Gastroesophageal sphincter (tissue), 2 donors: Measurements from ENCODE around the gene NOS3.

Source experiments
- EP300 ChIP-seq: sonication (generic); formaldehyde crosslinking; IDR thresholded peaks from one replicate; pipeline ENCODE4 v1.6.1; 2017; ENCODE audit warnings: antibody characterized with exemption, mild to moderate bottlenecking
- POLR2AphosphoS5 ChIP-seq: sonication (generic); formaldehyde crosslinking; IDR thresholded peaks from one replicate; pipeline ENCODE4 v1.6.1; 2017; ENCODE audit warnings: antibody characterized with exemption

DNA sequence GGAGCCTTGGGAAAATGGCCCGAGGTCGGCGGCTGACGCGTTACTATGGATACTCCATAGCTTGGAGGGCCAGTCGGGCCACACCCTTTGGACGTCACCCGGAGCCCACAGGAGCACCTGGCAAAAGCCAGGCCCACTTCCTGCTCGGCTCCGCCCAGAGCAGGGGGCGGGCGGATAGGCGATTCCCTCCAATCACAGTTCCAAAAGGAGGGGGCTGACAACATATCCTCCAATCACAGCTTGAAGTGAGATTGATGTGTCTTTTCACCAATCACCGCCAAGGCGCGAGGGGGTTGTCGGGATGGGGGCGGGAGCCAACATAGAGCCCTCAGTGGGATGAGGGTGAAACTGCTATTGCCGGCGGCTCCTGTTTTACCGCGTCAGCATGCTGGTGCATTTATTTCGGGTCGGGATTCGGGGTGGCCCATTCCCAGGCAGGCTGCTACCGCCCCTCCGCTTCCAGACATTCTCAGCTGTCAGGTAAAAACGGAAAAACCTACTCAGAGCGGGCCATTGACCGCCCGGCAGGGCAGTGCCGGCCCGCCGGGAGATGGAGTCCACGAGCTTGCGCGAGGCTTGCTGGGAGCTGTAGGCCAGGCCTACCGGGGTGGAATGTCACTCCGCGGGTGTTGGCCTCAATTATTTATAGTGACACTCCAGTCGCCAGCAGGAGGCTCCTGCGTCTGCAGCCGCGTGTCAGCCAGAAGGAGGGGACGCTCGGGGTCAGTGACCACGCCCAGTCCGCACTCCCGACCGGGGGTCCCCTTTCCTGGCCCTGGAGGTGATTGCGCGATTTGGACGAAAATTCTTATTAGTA is 37.5 kb downstream of the NOS3 start, which contains the start of gene ABCB8:
- peak; percentile 48 for TF ChIP-seq POLR2AphosphoS5
- no peak for TF ChIP-seq EP300
